ENCODE data around the gene PPIH.

DNA sequence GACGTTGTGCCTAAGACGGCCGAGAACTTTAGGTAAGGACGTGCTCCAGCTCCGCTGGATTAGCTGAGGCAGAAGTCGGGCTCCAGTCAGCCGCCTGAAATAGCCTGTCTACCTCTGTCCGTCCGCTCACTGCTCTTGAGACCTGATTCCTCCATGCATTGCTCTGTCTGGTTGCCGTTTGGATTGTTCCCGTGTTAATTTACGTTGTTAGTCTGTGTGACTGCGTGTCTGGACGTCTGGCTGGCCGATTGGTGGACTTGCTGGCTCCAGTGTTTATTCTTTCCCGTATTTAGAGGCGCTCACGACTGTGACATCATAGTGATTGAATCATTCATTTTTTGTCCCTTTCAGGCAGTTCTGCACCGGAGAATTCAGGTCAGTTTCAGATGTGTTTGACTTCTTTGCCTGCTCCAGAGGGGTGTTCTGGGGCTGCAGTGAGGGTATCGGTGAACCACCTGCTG, 684 bp downstream of the PPIH start:
- TF ChIP-seq, protein P1, sequence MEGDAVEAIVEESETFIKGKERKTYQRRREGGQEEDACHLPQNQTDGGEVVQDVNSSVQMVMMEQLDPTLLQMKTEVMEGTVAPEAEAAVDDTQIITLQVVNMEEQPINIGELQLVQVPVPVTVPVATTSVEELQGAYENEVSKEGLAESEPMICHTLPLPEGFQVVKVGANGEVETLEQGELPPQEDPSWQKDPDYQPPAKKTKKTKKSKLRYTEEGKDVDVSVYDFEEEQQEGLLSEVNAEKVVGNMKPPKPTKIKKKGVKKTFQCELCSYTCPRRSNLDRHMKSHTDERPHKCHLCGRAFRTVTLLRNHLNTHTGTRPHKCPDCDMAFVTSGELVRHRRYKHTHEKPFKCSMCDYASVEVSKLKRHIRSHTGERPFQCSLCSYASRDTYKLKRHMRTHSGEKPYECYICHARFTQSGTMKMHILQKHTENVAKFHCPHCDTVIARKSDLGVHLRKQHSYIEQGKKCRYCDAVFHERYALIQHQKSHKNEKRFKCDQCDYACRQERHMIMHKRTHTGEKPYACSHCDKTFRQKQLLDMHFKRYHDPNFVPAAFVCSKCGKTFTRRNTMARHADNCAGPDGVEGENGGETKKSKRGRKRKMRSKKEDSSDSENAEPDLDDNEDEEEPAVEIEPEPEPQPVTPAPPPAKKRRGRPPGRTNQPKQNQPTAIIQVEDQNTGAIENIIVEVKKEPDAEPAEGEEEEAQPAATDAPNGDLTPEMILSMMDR (optimal IDR thresholded peaks at IDR 0.05 in 1 of 3, IDR thresholded peaks at IDR 0.05 in 1 of 3, conservative IDR thresholded peaks at IDR 0.05 in 1 of 3; ENCODE audit: extremely low read depth in 1 of 3, insufficient read depth in 2 of 3, low read length in 3 of 3) = no peak
- TF ChIP-seq EZH2 (IDR thresholded peaks at IDR 0.05; ENCODE audit: low read length) = no peak
